GM23338 (cell line): ENCODE measurements around the gene DDX56. TPM values are rescaled to one million over a fixed set of nuclear protein-coding genes. Genes with fewer than 3 reads are reported as not detected.
"Not testable (repeated sequence)": the region's sequence is repeated elsewhere in the genome, so short reads cannot be mapped to it uniquely, and the experiment has no call there.

ENCODE experiments used
- ATAC-seq: fragments of 200-7000 bp; cut with Tn5 transposase; 3 replicates; pipeline ENCODE4 v1.9.1; 2020
- DNase-seq: peaks from one replicate; pipeline ENCODE4 v3.0.0-alpha.2; 2015; ENCODE audit warnings: low spot score
- H2AFZ ChIP-seq: fragments of 200-600 bp; sonication (generic); 2 replicates; pipeline ENCODE4 v1.8.0; 2016; ENCODE audit warnings: antibody characterized with exemption, mild to moderate bottlenecking, moderate library complexity
- H3F3A ChIP-seq: fragments of 200-600 bp; sonication (generic); replicated peaks from 2 replicates; pipeline ENCODE4 v1.8.0; 2017; ENCODE audit warnings: antibody characterized with exemption, mixed run types, low read depth
- H3K27ac ChIP-seq: fragments of 200-600 bp; sonication (generic); 2 replicates; pipeline ENCODE4 v1.6.1; 2016; ENCODE audit warnings: low read depth
- H3K27me3 ChIP-seq: fragments of 200-600 bp; sonication (generic); 2 replicates; pipeline ENCODE4 v1.8.0; 2016; ENCODE audit warnings: mild to moderate bottlenecking, mixed run types, moderate library complexity; ENCODE audit not compliant: insufficient read depth
- H3K36me3 ChIP-seq: fragments of 200-600 bp; sonication (generic); 2 replicates; pipeline ENCODE4 v1.8.0; 2016; ENCODE audit warnings: mild to moderate bottlenecking; ENCODE audit not compliant: insufficient read depth
- H3K4me1 ChIP-seq: fragments of 200-600 bp; sonication (generic); 2 replicates; pipeline ENCODE4 v1.8.0; 2016; ENCODE audit warnings: mild to moderate bottlenecking, moderate library complexity; ENCODE audit not compliant: insufficient read depth
- H3K4me2 ChIP-seq: fragments of 200-600 bp; sonication (generic); 2 replicates; pipeline ENCODE4 v1.7.1; 2017; ENCODE audit warnings: mixed run types
- H3K4me3 ChIP-seq: fragments of 200-600 bp; sonication (generic); 2 replicates; pipeline ENCODE4 v1.6.1; 2016; ENCODE audit warnings: mixed run types
- H3K79me2 ChIP-seq: fragments of 200-600 bp; sonication (generic); replicated peaks from 2 replicates; pipeline ENCODE4 v1.8.0; 2017; ENCODE audit warnings: mild to moderate bottlenecking; ENCODE audit not compliant: insufficient read depth
- H3K9me2 ChIP-seq: fragments of 200-600 bp; sonication (generic); 2 replicates; pipeline ENCODE4 v1.8.0; 2017; ENCODE audit not compliant: insufficient read depth
- H4K20me1 ChIP-seq: fragments of 200-600 bp; sonication (generic); replicated peaks from 2 replicates; pipeline ENCODE4 v1.8.0; 2017; ENCODE audit warnings: mild to moderate bottlenecking; ENCODE audit not compliant: insufficient read depth
- H3K27ac Mint-ChIP-seq: 2 replicates; pipeline ENCODE4 v1.8.0; 2020; ENCODE audit warnings: inconsistent platforms, mild to moderate bottlenecking, moderate library complexity, mixed read lengths
- H3K27me3 Mint-ChIP-seq: 3 replicates; pipeline ENCODE4 v1.8.0; 2022; ENCODE audit warnings: low read depth, mild to moderate bottlenecking, moderate library complexity, mixed read lengths, inconsistent platforms; ENCODE audit not compliant: insufficient read depth, poor library complexity
- H3K36me3 Mint-ChIP-seq: 3 replicates; pipeline ENCODE4 v1.8.0; 2021; ENCODE audit warnings: low read depth, mild to moderate bottlenecking, inconsistent platforms, moderate library complexity, mixed read lengths
- H3K4me1 Mint-ChIP-seq: 3 replicates; pipeline ENCODE4 v1.8.0; 2020; ENCODE audit warnings: mild to moderate bottlenecking, inconsistent platforms, mixed read lengths
- H3K4me3 Mint-ChIP-seq: 3 replicates; pipeline ENCODE4 v1.8.0; 2021; ENCODE audit warnings: moderate library complexity, mild to moderate bottlenecking, inconsistent platforms, mixed read lengths
- H3K9me3 Mint-ChIP-seq: 3 replicates; pipeline ENCODE4 v1.8.0; 2020; ENCODE audit warnings: moderate library complexity, mild to moderate bottlenecking, inconsistent platforms, mixed read lengths
- CREB1 ChIP-seq: fragments of 250-450 bp; sonication (Bioruptor Pico); IDR thresholded peaks from 2 replicates; pipeline ENCODE4 v1.5.0; 2020; ENCODE audit warnings: low read depth, mild to moderate bottlenecking, moderate library complexity
- CTCF ChIP-seq, 2 experiments: fragments of 200-600 bp in 1 of 2; sonication (generic) in 1 of 2; conservative IDR thresholded peaks; 2 replicates each; pipeline versions ENCODE4 v1.5.1 to v1.6.1; 2016 to 2017; ENCODE audit warnings: antibody characterized with exemption in 2 of 2, low read depth in 2 of 2, mild to moderate bottlenecking in 2 of 2, moderate library complexity in 1 of 2
- EZH2 ChIP-seq: fragments of 200-600 bp; sonication (generic); IDR thresholded peaks from one replicate; pipeline ENCODE4 v1.8.0; 2017; ENCODE audit warnings: antibody characterized with exemption, mild to moderate bottlenecking, low read depth; ENCODE audit not compliant: unreplicated experiment
- EZH2phosphoT487 ChIP-seq: fragments of 200-600 bp; sonication (generic); IDR thresholded peaks from one replicate; pipeline ENCODE4 v1.8.1; 2018; ENCODE audit warnings: antibody characterized with exemption; ENCODE audit not compliant: unreplicated experiment
- NANOG ChIP-seq: IDR thresholded peaks from 2 replicates; pipeline ENCODE4 v1.6.1; 2016; ENCODE audit warnings: antibody characterized with exemption, borderline replicate concordance
- POLR2AphosphoS5 ChIP-seq: IDR thresholded peaks from 2 replicates; pipeline ENCODE4 v1.6.1; 2016; ENCODE audit warnings: antibody characterized with exemption, low read depth
- STAT1 ChIP-seq: IDR thresholded peaks from one replicate; pipeline ENCODE4 v1.6.1; 2016; ENCODE audit warnings: antibody characterized with exemption; ENCODE audit not compliant: unreplicated experiment
- ZNF114 ChIP-seq: fragments of 250-450 bp; sonication (Bioruptor Pico); IDR thresholded peaks from 2 replicates; pipeline ENCODE4 v1.5.0; 2020; ENCODE audit warnings: mild to moderate bottlenecking, moderate library complexity
- ZNF331 ChIP-seq: fragments of 250-450 bp; sonication (Bioruptor Pico); IDR thresholded peaks from 2 replicates; pipeline ENCODE4 v1.5.0; 2020; ENCODE audit warnings: low read depth, mild to moderate bottlenecking, moderate library complexity
- ZNF462 ChIP-seq: fragments of 250-450 bp; sonication (Bioruptor Pico); IDR thresholded peaks from 2 replicates; pipeline ENCODE4 v1.5.0; 2020; ENCODE audit warnings: mild to moderate bottlenecking, moderate library complexity
- polyA plus RNA-seq: library from polyadenylated mRNA; unstranded; fragments of >200 nt; fragmentation: Nextera tagmentation; extraction: Ambion mirVana; gene quantifications from 2 replicates; pipeline ENCODE4 v1.2.1, GENCODE V29; 2016
- total RNA-seq: library from RNA; depleted of rRNA; stranded (reverse); fragments of >200 nt; shearing (Covaris generic); gene quantifications from 2 replicates; pipeline ENCODE4 v1.2.3, GENCODE V29; 2014

Gene DDX56
- total and polyA plus RNA-seq, 2 experiments from 2014 or later, result 44.1 to 72.3 TPM

- no peak for TF ChIP-seq EZH2
- TF ChIP-seq EZH2phosphoT487, result no peak
- TF ChIP-seq NANOG, result no peak
Observed at GRCh38 chr7:44599222-44599621, 25.5 kb upstream of the DDX56 start (continued).

GRCh38 chr7:44597181-44597580 is 23.5 kb upstream of the DDX56 start:
- H3F3A ChIP-seq, H3K27ac ChIP-seq, H3K4me1 Mint-ChIP-seq, H3K27me3 Mint-ChIP-seq, H3K79me2 ChIP-seq, ATAC-seq, H4K20me1 ChIP-seq, H3K4me1 ChIP-seq, H3K36me3 Mint-ChIP-seq, H3K36me3 ChIP-seq, H3K27ac Mint-ChIP-seq, H3K4me2 ChIP-seq, H3K9me3 Mint-ChIP-seq, H3K27me3 ChIP-seq, H3K4me3 Mint-ChIP-seq, DNase-seq, H2AFZ ChIP-seq, H3K4me3 ChIP-seq, H3K9me2 ChIP-seq: not testable (repeated sequence)

GRCh38 chr7:44595934-44596635 is 22.4 kb upstream of the DDX56 start:
- Histone ChIP-seq H3K9me2 (no peaks in the 10 kb centered on the region), H3K27ac (no peak overlapping the region), H3K4me1 (no peaks in the 10 kb centered on the region), H3K79me2 (no peaks in the 10 kb centered on the region), H3F3A (no peaks in the 10 kb centered on the region), H3K27me3 (no peaks in the 10 kb centered on the region), H2AFZ (peak overlapping the region; percentile 47; the same call in 1 of the 2 replicates), H3K4me2 (no peak overlapping the region), H4K20me1 (no peaks in the 10 kb centered on the region), H3K4me3 (no peak overlapping the region), H3K36me3 (no peaks in the 10 kb centered on the region)
- H3K36me3 Mint-ChIP-seq, result no peaks in the 10 kb centered on the region
- H3K27me3 Mint-ChIP-seq, result peaks cover 7% of the 10 kb centered on the region
- DNase-seq (no peak), ATAC-seq (no peak)
- no peak overlapping the region for H3K27ac Mint-ChIP-seq
- H3K4me3 Mint-ChIP-seq, result no peak overlapping the region
- no peaks in the 10 kb centered on the region for H3K4me1 Mint-ChIP-seq
- no peaks in the 10 kb centered on the region for H3K9me3 Mint-ChIP-seq
- TF ChIP-seq NANOG, result no peak
- no peak for TF ChIP-seq STAT1
- no peak for TF ChIP-seq CTCF (conservative IDR thresholded peaks at IDR 0.05; ENCODE audit: low read depth in 2 of 2)
- no peak for TF ChIP-seq ZNF331 (CRISPR knock-in tag)
- no peak for TF ChIP-seq CREB1 (CRISPR knock-in tag)
- TF ChIP-seq ZNF114, result no peak
- no peak for TF ChIP-seq EZH2
- no peak for TF ChIP-seq ZNF462 (CRISPR knock-in tag)
- no peak for TF ChIP-seq POLR2AphosphoS5
